Stimulated activated CD8-positive, alpha-beta memory T cell treated with anti-CD3 and anti-CD28 coated beads, Interleukin-15, amount 100 ng/mL, for 48 hours (primary cell): Measurements from ENCODE around the gene ITPR2.
"Not testable (repeated sequence)": the region's sequence is repeated elsewhere in the genome, so short reads cannot be mapped to it uniquely, and the experiment has no call there.

ENCODE experiments used
- DNase-seq, 2 donors: peaks; one replicate each; pipeline ENCODE4 v3.0.0-alpha.2; 2020; ENCODE audit warnings: low read depth in 2 of 2

Gene ITPR2

GRCh38 chr12:26341491-26341890 is 491.5 kb downstream of the ITPR2 start:
- DNase-seq = no peak

- DNase-seq = no peak
Measured at GRCh38 chr12:26340649-26341048, 492.3 kb downstream of the ITPR2 start.

GRCh38 chr12:26339976-26340375 is 493.0 kb downstream of the ITPR2 start:
- no peak for DNase-seq

GRCh38 chr12:26338586-26339572 is 494.1 kb downstream of the ITPR2 start:
- no peak for DNase-seq

GRCh38 chr12:26335651-26336050 is 497.3 kb downstream of the ITPR2 start:
- no peak for DNase-seq

- DNase-seq = no peak
Measured at GRCh38 chr12:26334621-26335124, 498.3 kb downstream of the ITPR2 start.

- no peak for DNase-seq
Measured at GRCh38 chr12:26331960-26332359, 501.0 kb downstream of the ITPR2 start.

- no peak for DNase-seq
Measured at GRCh38 chr12:26331136-26331535, 501.9 kb downstream of the ITPR2 start.

- DNase-seq = no peak
Measured at GRCh38 chr12:26327975-26328644, 504.9 kb downstream of the ITPR2 start.

- no peak for DNase-seq
Measured at GRCh38 chr12:26323673-26324072, 509.3 kb downstream of the ITPR2 start.

- DNase-seq = no peak
Measured at GRCh38 chr12:26319511-26319910, 513.5 kb downstream of the ITPR2 start.

- no peak for DNase-seq
Measured at GRCh38 chr12:26318661-26319068, 514.3 kb downstream of the ITPR2 start.

- no peak for DNase-seq
Measured at GRCh38 chr12:26317942-26318575, 514.9 kb downstream of the ITPR2 start.

- DNase-seq = not testable (repeated sequence)
Measured at GRCh38 chr12:26314103-26314502, 518.9 kb downstream of the ITPR2 start.

GRCh38 chr12:26310489-26310888 is 522.5 kb downstream of the ITPR2 start:
- not testable (repeated sequence) for DNase-seq

- no peak for DNase-seq
Measured at GRCh38 chr12:26309634-26310033, 523.4 kb downstream of the ITPR2 start.

- DNase-seq = no peak
Measured at GRCh38 chr12:26304273-26304672, 528.7 kb downstream of the ITPR2 start.

GRCh38 chr12:26303418-26303817 is 529.6 kb downstream of the ITPR2 start:
- DNase-seq = no peak

- no peak for DNase-seq
Measured at GRCh38 chr12:26302776-26303175, 530.2 kb downstream of the ITPR2 start.

GRCh38 chr12:26299751-26300150 is 533.2 kb downstream of the ITPR2 start:
- DNase-seq = no peak

GRCh38 chr12:26298785-26299621 is 534.0 kb downstream of the ITPR2 start:
- DNase-seq = no peak
